GM19463 (cell line): ENCODE results near the gene WWOX.

Experiments used
- ATAC-seq: cut with Tn5 transposase; IDR thresholded peaks from one replicate; pipeline ENCODE4 v1.9.1; 2021; ENCODE audit warnings: mild to moderate bottlenecking, moderate library complexity; ENCODE audit not compliant: unreplicated experiment

The WWOX gene

DNA sequence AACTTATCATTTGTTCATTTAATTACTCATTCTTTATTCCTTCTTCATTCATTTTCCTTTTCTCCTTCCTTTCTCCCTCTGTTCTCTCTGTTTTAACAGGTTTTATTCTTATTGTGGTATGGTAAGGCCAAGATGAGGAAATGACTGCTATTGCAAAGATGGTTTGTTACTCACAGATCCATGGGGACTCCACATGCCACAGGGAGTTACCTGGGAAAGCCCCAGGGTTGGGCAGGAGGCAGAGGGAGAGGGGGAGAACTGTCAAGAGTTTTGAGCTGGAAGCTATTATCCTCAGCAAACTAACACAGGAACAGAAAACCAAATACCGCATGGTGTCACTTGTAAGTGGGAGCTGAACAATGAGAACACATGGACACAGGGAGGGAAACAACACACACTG is 453.3 kb downstream of the WWOX start:
- no peak for ATAC-seq

GRCh38 chr16:78553268-78554039 is 454.0 kb downstream of the WWOX start:
- ATAC-seq, result no peak

DNA sequence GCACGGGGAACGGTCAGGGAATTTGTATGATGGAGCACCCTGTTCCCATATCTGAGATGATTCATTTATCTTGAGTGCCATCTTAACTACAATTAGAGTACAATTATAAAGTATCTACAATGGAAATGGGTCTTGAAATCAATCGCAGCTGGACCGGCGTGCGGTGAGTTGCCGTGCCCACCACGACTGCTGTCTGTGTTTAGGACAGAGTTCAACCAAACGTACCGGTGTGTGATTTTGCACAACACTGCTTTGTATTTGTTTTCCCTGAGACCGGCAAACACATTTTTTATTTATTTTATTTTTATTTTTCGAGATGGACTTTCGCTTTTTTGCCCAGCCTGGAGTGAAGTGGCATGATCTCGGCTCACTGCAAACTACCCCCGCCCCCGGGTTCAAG is 457.0 kb downstream of the WWOX start:
- ATAC-seq, result no peak

- no peak for ATAC-seq
Measured at GRCh38 chr16:78560997-78561396, 461.5 kb downstream of the WWOX start.

GRCh38 chr16:78562111-78562510 is 462.7 kb downstream of the WWOX start:
- ATAC-seq, result no peak

- ATAC-seq, result no peak
Measured at GRCh38 chr16:78562650-78563049, 463.2 kb downstream of the WWOX start.

DNA sequence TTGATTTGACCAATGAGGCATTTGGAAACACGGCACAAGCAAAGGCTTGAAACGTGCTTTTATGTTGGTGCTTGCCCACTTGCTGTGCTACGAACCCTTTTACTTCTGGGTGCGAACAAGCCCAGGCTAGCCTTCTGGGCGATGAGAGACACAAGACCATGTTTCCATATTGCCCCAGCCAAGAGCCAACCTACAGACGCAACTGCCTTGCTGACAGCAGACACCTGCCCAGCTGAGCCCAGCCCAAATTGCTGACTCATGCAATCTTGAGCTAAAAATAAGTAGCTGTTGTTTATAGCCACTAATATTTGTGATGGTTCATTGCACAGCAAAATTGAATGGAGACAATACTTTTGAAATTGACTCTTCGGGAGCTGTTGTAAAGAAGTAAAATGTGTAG is 464.5 kb downstream of the WWOX start:
- no peak for ATAC-seq

DNA sequence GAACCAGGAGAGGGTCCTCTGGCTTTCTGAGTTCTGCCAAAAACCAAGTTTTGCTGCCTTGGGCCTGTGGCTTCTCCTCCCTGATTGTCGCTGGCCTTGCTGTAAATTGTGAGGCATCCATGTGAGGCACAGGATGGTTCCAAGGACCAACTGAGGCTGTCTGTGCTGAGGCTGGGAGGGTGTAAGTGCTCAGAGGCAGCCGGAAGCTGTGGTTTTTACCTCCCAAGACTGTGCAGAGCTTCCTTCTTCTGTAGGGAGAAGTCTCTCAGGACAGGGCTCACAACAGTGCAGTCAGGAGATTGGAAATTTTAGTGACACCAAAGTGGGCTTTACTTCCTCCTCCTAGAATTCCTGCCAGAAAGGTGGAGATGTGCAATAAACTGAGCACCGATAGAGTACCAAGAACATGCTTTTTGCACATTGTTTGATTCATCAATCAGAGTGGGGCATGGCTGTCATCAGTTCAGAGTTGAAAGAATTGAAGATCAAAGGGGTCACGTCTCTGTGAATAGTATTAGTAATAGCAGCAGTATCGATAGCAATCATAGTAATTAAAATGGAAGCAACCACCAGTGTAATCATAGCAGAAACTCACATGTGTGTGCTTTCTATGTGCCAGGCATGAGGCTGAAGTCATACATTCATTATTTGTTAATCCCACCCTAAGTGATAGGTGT is 467.1 kb downstream of the WWOX start:
- ATAC-seq, result no peak

- ATAC-seq, result peak; percentile 54
Measured at GRCh38 chr16:78570399-78571141, 471.1 kb downstream of the WWOX start.

GRCh38 chr16:78571434-78571833 is 472.0 kb downstream of the WWOX start:
- ATAC-seq, result no peak

DNA sequence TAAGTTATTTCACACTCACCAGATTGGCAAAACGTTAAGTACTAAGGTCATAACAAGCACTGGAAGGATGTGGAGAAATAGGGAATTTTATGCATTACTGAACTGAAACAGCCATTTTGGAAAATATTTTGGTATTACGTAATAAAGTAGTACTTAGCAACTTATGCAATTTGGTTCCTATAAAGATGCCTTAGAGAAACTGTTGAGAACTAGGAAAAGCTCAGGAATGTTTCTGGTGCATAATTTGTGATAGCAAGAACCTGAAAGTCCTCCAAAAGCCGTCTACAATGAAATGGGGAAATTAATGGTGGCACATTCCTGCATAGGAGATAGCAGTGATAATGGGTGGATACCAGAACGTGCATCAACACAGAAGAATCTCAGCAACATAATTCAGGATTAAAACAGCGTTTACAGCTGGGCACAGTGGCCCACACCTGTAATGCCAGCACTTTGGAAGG is 472.5 kb downstream of the WWOX start:
- ATAC-seq, result no peak

DNA sequence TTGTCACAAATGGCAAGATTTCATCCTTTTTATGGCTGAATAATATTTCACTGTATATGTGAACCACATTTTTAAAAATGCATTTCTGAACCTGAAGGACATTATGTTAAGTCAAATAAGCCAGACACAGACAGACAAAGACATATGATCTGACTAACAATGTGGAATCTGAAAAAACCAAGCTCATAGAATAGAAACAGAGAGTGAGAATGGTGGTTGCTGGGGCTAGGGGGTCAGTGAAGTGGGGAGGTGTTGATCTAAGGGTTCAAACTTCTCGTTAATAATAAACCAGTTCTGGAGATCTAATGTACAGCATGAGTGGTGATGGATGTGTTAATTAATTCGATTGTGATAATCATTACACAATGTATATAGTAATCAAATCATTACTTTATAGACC is 475.1 kb downstream of the WWOX start:
- ATAC-seq, result peak; percentile 65

GRCh38 chr16:78576941-78577340 is 477.5 kb downstream of the WWOX start:
- ATAC-seq, result no peak

DNA sequence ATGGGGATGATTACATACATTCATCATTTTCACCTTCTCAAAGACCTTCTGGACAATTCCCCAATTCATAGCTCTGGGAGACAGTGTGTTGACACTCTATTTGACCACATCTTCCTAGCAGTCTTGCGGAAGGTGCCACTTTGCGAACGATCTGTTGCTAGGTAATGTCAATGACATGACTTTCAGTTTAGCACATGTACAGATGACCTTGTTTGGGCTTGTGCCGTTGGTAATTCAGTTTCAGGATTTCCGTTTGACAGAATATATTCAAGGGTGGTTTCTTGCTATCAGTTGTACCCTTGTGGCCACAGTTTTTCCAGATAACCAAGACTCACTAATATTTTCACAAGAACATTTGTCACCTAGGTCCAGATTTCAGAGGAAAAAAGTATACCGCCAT is 478.2 kb downstream of the WWOX start:
- no peak for ATAC-seq

DNA sequence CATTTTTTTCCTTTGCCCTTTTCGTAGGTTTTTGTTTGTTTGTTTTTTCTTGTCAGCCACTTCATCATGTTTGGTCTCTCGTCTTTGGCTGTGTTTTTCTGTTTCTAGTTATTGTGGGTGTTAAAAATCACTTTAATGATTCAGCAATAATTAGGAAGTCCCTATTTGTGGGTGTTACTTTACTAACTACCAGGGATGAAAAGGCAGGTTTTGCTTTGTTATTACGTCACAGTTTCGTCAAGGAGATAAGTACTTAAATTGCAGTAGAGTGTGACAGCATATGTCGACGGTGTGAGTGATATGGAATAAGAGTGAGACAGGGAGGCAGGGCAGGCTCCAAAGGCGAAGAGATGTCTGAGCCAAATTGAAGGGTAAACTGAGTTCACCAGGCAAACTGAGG is 479.6 kb downstream of the WWOX start:
- no peak for ATAC-seq

- ATAC-seq, result no peak
Measured at GRCh38 chr16:78583441-78583840, 484.0 kb downstream of the WWOX start.

DNA sequence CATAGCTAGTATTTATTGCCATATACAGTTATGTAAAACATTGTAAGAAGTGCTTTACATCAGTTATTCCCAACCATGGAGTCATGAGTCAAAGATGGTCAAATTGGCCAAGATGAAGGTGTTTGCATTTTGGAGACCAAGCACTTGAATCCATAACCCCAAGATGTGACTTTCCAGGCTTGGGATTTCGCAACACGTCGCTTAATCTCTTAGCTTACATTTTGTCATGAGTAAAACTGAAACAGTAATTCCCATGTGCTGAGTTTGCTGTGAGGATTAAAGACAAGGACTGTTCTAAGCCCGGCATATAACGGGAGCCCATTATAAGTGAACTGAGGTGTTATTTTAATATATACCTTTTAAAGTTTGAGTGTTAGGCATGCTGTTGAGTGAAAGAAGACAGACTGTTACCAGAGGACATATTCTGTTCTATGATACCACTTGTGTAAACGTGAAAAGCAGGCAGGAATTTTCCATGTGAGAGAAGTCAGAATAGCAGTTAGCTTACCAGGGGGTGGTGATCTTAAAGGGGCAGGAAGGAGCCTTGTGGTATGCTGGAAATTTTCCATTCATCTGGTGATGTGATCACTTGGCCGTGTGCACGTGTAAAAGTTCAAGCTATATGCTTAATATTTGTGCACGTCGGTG is 484.9 kb downstream of the WWOX start:
- no peak for ATAC-seq

DNA sequence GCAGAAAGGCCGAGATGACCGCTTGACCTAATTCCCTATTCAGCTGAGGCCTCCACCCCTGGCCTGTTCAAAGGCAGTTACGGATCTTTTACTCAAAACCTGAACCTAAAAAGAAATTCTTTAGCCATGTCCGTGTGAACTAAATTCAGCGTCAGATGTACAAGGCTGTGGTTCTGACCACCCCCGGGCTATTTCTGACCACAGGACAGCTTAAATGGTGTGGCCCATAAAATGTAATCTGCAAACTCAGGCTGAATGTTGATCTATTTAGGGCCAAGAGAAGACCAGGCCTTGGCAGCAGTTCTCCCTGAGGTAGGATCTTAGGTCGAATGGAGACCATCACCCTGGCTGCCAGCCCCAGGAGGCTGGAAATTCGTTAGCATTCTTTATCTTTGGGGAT is 485.5 kb downstream of the WWOX start:
- ATAC-seq, result no peak

GRCh38 chr16:78589331-78589730 is 489.9 kb downstream of the WWOX start:
- ATAC-seq, result no peak

DNA sequence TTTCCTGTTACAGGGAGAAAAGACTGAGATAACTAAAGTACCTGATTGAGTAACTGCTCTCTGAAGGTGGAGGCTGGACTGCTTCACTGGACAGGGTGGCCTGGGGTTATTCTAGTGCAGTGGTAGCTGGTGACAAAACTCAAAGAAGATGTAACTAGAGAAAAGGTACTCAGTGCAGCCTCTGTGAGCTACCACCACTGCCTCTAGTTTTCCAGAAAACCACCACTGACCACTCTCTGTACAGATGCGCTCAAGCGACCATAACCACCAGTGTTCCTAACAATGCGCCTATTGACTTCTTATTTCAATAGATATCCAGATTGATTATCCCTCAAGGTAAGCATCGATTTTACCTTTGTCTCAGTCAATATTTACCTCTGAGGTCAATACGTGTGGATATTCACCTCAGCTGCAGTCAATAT is 492.2 kb downstream of the WWOX start:
- no peak for ATAC-seq

DNA sequence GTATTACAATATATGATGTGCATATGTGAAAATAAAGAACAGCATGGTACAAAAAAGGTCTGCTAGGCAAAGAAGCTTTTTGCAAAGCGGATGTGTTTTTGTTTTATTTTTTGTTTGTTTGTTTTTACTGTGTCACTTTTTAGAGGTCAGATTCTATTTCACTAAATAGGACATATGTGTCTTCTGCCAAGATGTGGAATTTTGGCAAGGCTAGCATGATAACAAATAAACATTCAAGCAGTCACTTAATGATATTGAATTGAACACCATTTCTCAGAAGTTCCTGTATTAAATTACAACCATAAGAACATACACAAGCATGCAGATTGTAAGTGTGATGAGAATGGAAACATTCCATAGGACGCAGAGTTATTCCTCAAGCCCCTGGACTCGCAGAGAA is 492.7 kb downstream of the WWOX start:
- ATAC-seq, result no peak
